GF-D8 (cell line): ENCODE data around the gene CDH4.

Source experiments
- DNase-seq: peaks from one replicate; lab custom pipeline; 2025; lab: John Stamatoyannopoulos, UW

CDH4 gene

GRCh38 chr20:61722146-61722678 is 470.2 kb downstream of the CDH4 start:
- no peak for DNase-seq

DNA sequence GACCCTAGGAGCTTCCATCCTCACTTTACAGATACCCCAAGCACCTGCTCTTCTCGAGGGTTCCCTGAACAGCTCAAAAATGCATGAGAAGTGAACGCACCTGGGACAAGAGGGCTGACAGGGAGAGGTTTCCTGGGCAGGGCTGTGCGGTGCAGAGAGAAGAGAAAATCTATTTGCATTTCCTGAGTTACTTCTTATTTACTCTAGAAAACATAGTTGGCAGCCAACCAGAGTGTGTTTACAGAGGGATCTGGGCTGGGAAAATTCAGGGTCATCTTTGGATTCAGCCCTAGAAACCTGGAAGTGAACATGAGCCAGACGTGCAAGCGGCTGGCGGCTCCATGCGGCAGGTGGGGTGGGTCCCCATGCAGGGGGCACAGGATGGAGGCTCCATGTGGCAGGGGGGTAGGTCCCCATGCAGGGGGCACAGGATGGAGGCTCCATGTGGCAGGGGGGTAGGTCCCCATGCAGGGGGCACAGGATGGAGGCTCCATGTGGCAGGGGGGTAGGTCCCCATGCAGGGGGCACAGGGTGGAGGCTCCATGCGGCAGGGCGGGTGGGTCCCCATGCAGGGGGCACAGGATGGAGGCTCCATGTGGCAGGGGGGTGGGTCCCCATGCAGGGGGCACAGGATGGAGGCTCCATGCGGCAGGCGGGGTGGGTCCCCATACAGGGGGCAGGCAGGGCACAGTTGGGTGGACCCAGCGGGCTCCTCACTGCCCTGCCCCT is 471.6 kb downstream of the CDH4 start:
- DNase-seq: no peak

DNA sequence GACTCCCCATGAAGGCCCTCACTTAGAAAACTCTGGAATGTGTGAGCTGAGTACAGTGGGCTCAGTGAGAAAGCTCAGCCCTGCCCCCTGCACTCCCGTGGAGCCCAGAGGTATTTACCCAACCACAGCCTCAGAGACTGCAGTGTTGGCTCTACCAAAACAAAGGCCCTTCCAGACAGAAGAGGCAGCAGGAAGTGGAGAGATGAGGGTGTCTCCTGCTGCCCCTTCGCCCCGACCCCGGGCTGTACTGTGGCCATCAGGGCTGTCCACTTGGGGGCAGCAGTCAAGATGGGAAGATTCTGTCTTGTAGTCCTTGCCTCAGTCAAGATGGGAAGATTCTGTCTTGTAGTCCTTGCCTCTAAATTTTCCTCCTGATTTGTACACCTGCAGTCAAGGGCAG is 472.3 kb downstream of the CDH4 start:
- no peak for DNase-seq

DNA sequence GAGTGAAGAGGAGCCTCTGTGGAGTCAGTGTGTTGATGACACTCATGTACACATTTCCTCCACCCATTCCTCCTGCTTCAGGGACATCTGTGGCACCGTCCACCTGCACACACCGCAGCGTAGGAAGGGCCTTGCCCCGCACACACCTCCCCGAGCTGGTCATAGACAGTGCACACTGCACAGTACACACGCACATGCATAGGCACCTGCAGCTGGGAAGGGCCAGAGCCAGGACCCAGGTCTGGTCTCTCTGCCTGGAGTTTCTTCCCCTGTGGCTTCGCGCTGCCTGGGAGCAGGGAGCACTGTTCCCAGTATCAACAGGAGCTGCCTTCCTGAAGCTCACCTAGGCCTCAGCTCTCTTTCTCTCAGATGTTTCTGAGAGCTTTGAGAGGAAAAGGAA is 473.1 kb downstream of the CDH4 start:
- DNase-seq: no peak

GRCh38 chr20:61725966-61726365 is 473.9 kb downstream of the CDH4 start:
- DNase-seq: no peak

GRCh38 chr20:61726979-61727378 is 474.9 kb downstream of the CDH4 start:
- no peak for DNase-seq

DNA sequence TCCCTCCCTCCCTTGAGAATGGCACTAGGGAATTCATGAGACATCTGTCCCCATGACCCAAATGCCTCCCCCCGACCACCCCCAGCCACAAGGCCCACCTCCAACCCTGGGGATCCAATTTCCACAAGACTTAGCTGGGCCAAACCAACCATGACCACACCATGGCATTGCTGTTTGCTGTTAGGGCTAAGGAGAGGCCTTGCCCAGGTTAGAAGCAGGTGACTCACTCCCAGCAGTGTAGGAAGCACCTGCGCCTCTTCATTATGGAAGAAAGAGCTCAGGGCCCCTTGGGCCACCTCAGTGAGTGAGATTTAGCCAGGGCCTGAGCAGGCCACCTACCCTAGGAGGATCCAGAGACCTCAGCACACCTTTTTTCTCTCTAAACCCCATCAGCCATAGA is 475.7 kb downstream of the CDH4 start:
- DNase-seq: no peak

GRCh38 chr20:61728326-61728725 is 476.3 kb downstream of the CDH4 start:
- DNase-seq: no peak

DNA sequence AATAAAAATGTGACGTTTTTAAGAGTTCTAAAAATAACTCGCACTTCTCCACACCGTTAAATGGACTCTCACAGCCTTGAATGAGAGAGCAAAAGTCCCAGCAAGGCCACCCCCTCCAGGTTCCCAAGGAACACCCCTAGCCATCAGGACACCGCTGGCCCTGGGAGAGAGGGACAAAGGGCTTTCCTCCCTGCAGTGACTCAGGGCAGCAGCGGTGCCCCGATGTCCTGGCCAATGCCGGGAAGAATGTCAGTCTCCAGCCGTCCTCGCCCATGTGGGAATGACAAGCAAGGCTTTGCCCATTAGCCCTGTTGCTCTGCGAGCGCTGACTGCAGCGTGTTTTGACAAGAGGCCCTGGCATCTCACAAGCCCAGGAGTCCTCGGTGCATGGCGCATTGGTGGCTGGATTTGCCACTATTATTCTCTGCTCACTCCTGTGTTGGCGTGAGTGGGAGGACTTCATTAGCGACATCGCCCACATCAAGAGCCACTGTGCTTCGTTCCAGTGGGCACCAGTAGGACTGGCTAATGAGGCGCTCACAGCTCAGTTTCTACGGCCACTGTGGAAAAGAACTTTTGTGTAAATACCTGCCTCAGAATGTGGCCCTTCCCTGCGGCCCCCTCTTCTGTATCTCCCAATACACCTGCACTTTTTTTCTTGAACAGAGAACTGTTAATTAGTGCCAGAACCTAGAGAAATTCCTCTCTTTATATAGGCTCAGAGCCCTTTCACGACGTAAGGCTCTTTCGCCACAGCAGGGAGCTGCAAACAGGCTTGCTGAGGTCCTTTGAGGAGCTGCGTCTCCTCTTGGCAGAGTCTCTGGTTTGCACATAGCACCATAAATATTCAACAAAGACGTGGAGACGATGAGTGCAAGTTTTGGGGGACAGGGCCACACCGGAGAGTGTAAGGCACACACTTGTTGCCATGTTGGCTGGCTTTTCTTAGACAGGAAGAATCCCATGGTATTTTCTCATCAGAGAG is 477.0 kb downstream of the CDH4 start:
- DNase-seq: no peak

DNA sequence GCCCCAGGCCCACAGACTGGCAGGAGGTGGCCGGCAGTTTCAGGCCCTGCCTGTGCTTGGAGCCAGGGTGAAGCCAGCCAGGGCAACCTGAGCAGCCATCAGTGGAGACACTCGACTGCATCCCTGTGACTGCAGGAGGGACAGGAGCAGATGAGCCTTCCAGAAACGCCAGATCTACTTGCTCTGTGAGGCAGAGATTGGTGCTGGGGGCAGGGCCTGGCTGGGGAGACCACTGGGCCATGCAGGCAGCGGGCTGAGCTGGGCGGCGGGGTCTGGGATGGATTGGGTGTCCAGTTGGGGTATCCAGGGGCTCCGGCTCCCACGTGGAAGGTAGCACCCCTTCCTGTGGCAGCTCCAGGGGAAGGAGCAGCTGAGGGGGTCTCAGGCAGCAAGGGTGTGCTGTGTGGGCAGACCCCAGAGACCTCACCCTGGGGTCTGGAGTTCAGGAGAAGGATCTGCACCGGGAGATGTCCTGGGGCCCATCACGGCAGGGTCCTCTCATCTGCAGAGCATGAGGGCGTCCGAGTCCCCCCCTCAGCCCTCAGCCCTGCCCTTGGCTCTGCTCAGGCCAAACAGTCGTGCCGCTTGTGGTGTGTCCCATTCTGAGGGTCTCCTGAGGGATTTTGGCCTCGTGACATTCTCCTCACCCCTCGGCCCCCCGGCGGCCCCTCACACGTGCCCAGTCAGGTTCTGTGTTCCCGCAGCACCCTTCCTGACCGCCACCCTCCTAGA is 478.7 kb downstream of the CDH4 start:
- DNase-seq: no peak

- DNase-seq: no peak
These were observed 479.5 kb downstream of the CDH4 start for GRCh38 chr20:61731363-61732181.

DNA sequence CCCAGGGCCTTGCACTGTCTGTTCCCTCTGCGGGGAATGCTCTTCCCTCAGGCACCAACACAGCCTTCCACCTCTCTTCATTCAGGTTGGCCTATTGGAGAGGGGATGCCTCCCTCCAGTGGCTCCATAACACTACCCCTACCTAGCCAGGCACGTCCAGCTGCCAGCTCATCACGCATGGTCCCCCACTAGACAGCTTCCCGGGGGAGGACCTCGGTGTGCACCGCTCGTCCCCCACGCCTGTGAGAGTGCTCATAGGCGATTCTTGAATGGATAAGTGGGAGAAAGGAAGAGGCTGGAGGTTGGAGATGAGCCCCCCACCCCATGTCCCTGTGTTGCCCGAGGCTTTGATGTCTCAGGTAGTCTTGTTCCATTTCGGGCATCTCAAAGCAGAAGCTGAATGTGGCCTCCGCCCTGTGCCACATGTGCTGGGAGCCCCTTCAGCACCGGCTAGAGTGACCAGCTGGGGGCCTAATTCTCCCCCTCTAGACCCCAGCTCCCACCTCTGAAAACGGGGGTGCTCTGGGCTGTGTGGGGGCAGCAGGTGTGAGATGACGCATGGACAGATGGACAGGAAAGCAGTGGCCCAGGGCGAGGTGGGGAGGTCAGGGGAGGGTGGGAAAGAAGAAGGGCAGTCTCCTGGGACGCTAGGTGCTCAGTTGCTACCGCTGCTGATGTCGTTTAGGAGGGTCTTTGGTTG is 480.6 kb downstream of the CDH4 start:
- DNase-seq: no peak

DNA sequence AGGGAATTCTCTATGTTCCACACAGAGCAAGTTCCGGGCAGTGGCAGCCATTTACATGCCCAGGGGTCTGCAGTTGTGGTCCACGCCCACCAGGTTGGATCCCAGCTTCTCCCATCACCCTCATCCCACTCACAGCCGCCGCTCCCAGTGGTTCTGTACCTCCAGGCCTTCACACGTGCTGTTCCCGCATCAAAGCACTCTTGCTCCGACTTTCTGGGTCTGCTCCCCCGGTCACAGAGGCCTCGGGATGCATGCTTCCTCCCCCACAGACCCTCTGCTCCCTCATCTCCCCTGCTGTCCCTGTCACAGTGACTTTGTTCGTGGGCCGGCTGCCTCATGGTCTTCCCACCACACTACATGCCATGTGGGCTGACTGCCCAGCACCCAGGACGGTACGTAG is 481.2 kb downstream of the CDH4 start:
- DNase-seq: no peak

- DNase-seq: no peak
These were observed 482.1 kb downstream of the CDH4 start for GRCh38 chr20:61733891-61734732.

- no peak for DNase-seq
These were observed 482.9 kb downstream of the CDH4 start for GRCh38 chr20:61734733-61735502.

- no peak for DNase-seq
These were observed 483.4 kb downstream of the CDH4 start for GRCh38 chr20:61735503-61735785.

GRCh38 chr20:61736001-61736635 is 484.1 kb downstream of the CDH4 start:
- no peak for DNase-seq

DNA sequence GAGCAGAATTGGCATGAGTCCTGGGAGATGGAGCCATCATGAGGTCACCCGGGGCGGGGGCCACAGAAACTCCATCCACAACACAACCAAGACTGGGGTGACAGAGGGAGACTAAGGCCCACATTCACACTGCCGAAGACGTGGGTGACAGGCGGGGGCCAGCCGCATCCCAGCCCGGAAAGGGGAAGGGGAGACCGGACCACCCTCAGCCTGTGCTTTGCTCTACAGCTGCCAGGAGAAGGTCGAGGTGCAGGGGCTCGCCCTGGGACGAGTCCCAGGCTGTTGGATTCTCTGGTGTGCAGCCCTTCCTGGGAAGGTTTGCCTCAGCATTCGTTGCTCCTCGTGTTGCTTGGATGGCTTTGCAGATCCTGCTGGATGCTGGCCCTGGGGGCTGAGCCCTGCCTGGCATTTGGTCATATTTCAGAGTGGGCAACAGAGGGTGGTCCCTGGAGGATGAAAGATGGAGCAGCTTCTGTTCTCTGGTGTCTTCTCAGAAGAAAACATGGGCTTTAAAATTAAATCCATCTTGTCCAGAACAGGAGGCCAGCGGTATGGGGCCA is 484.8 kb downstream of the CDH4 start:
- DNase-seq: no peak
